Measurements from ENCODE around the gene AP3M1.
A peak's percentile ranks its signal among the peaks of the same experiment; 100 is the strongest.
"Not testable (repeated sequence)": the region's sequence is repeated elsewhere in the genome, so short reads cannot be mapped to it uniquely, and the experiment has no call there.

AP3M1 gene

GRCh38 chr10:74150204-74150989 lies at the start of gene AP3M1:
Gene AP3M1, minus strand, starts transcription at chr10:74150828. Its CDS starts 12,449 bp downstream, at chr10:74138379.
- peak; percentile 87 for DNase-seq

- no peak for DNase-seq
These were observed 48.7 kb upstream of the AP3M1 start for GRCh38 chr10:74199315-74199714.

- DNase-seq, result no peak
These were observed 44.4 kb upstream of the AP3M1 start for GRCh38 chr10:74194999-74195398.

GRCh38 chr10:74194545-74194944 lies 43.9 kb upstream of the AP3M1 start:
- DNase-seq, result no peak

- no peak for DNase-seq
These were observed 39.9 kb upstream of the AP3M1 start for GRCh38 chr10:74190494-74190893.

- peak; percentile 48 for DNase-seq
These were observed 39.4 kb upstream of the AP3M1 start for GRCh38 chr10:74189999-74190421.

GRCh38 chr10:74188617-74189016 lies 38.0 kb upstream of the AP3M1 start:
- not testable (repeated sequence) for DNase-seq

- DNase-seq, result no peak
These were observed 36.6 kb upstream of the AP3M1 start for GRCh38 chr10:74187237-74187636.

GRCh38 chr10:74186678-74187077 lies 36.0 kb upstream of the AP3M1 start:
- DNase-seq, result no peak

- no peak for DNase-seq
These were observed 28.6 kb upstream of the AP3M1 start for GRCh38 chr10:74179111-74179710.

- DNase-seq, result no peak
These were observed 27.6 kb upstream of the AP3M1 start for GRCh38 chr10:74178042-74178791.

- no peak for DNase-seq
These were observed 26.6 kb upstream of the AP3M1 start for GRCh38 chr10:74177140-74177677.

- DNase-seq, result peak; percentile 91
These were observed 25.9 kb upstream of the AP3M1 start for GRCh38 chr10:74176380-74177139.

- DNase-seq, result no peak
These were observed 25.1 kb upstream of the AP3M1 start for GRCh38 chr10:74175510-74176379.

GRCh38 chr10:74174521-74174920 lies 23.9 kb upstream of the AP3M1 start:
- DNase-seq, result no peak

- DNase-seq, result no peak
These were observed 21.0 kb upstream of the AP3M1 start for GRCh38 chr10:74171625-74172024.

GRCh38 chr10:74167443-74167842 lies 16.8 kb upstream of the AP3M1 start:
- DNase-seq, result no peak

- no peak for DNase-seq
These were observed 14.9 kb upstream of the AP3M1 start for GRCh38 chr10:74165530-74165901.

- no peak for DNase-seq
These were observed 14.3 kb upstream of the AP3M1 start for GRCh38 chr10:74164716-74165529.

GRCh38 chr10:74163319-74164068 lies 12.9 kb upstream of the AP3M1 start:
- DNase-seq, result no peak
